Endodermal cell (in vitro differentiated cells): Measurements from ENCODE around the gene FBXL13. TPM values are rescaled to one million over a fixed set of nuclear protein-coding genes. Genes with fewer than 3 reads are reported as not detected.

Experiments
- DNase-seq: peaks from one replicate; pipeline ENCODE4 v3.0.0-alpha.2; 2017
- H3K27ac ChIP-seq: 2 replicates; pipeline ENCODE4 v1.5.1; 2013; ENCODE audit warnings: mild to moderate bottlenecking, low read depth, low read length, moderate library complexity
- H3K27me3 ChIP-seq: 2 replicates; pipeline ENCODE4 v1.6.1; 2013; ENCODE audit warnings: mild to moderate bottlenecking, low read length, moderate library complexity; ENCODE audit not compliant: insufficient read depth, control insufficient read depth, poor library complexity, severe bottlenecking
- H3K36me3 ChIP-seq: 2 replicates; pipeline ENCODE4 v1.7.0; 2013; ENCODE audit warnings: mild to moderate bottlenecking, low read length, moderate library complexity; ENCODE audit not compliant: control insufficient read depth, insufficient read depth
- H3K4me1 ChIP-seq: one replicate; pipeline ENCODE4 v1.7.0; 2013; ENCODE audit warnings: low read length; ENCODE audit not compliant: control insufficient read depth, insufficient read depth
- H3K4me3 ChIP-seq: 2 replicates; pipeline ENCODE4 v1.5.1; 2013; ENCODE audit warnings: mild to moderate bottlenecking, low read length, moderate library complexity
- H3K9ac ChIP-seq: 2 replicates; pipeline ENCODE4 v1.6.1; 2013; ENCODE audit warnings: mild to moderate bottlenecking, low read length, moderate library complexity; ENCODE audit not compliant: poor library complexity, severe bottlenecking; ENCODE audit errors: extremely low read depth
- H3K9me3 ChIP-seq: 2 replicates; pipeline ENCODE4 v1.6.1; 2013; ENCODE audit warnings: mild to moderate bottlenecking, low read length, moderate library complexity; ENCODE audit not compliant: control insufficient read depth
- H3K27ac Mint-ChIP-seq: 2 replicates; pipeline ENCODE4 v1.8.0; 2020; ENCODE audit warnings: mixed read lengths
- H3K27me3 Mint-ChIP-seq: 2 replicates; pipeline ENCODE4 v1.8.0; 2021; ENCODE audit warnings: mild to moderate bottlenecking, mixed read lengths; ENCODE audit not compliant: insufficient read depth
- H3K36me3 Mint-ChIP-seq: 2 replicates; pipeline ENCODE4 v1.8.0; 2020; ENCODE audit warnings: low read depth, mixed read lengths
- H3K4me1 Mint-ChIP-seq: 2 replicates; pipeline ENCODE4 v1.8.0; 2020; ENCODE audit warnings: mixed read lengths
- H3K4me3 Mint-ChIP-seq: 2 replicates; pipeline ENCODE4 v1.8.0; 2020; ENCODE audit warnings: mild to moderate bottlenecking, moderate library complexity, mixed read lengths
- H3K9me3 Mint-ChIP-seq: 2 replicates; pipeline ENCODE4 v1.8.0; 2020; ENCODE audit warnings: mild to moderate bottlenecking, mixed read lengths
- WGBS, 2 experiments: methylation state at CpG; one replicate each; pipeline versions ENCODE4 v1.1.5 to v1.1.7; 2013; ENCODE audit warnings: missing lambda C conversion rate in 2 of 2, mixed read lengths in 1 of 2; ENCODE audit not compliant: insufficient coverage in 1 of 2, insufficient read length in 1 of 2; 5-methylcytosine and 5-hydroxymethylcytosine counted together
- total RNA-seq, 2 donors: library from RNA; stranded (reverse); fragmentation: NEBNext Ultra II Directional in 1 of 2; extraction: Animal tissue kit (Norgen Biotek cat#: 25700) in 1 of 2; gene quantifications; 2 replicates in 1 of 2; 3 replicates in 1 of 2; pipeline ENCODE4 v1.2.1, GENCODE V29; 2021
- TF ChIP-seq, protein P1 (sequence below): fragments of 200-600 bp; sonication (generic); conservative IDR thresholded peaks from 2 replicates; pipeline ENCODE4 v1.5.0; 2021; ENCODE audit warnings: antibody characterized with exemption, mild to moderate bottlenecking

FBXL13 gene
- total RNA-seq, 2 donors from 2014 or later: 2.1 to 2.7 TPM

DNA sequence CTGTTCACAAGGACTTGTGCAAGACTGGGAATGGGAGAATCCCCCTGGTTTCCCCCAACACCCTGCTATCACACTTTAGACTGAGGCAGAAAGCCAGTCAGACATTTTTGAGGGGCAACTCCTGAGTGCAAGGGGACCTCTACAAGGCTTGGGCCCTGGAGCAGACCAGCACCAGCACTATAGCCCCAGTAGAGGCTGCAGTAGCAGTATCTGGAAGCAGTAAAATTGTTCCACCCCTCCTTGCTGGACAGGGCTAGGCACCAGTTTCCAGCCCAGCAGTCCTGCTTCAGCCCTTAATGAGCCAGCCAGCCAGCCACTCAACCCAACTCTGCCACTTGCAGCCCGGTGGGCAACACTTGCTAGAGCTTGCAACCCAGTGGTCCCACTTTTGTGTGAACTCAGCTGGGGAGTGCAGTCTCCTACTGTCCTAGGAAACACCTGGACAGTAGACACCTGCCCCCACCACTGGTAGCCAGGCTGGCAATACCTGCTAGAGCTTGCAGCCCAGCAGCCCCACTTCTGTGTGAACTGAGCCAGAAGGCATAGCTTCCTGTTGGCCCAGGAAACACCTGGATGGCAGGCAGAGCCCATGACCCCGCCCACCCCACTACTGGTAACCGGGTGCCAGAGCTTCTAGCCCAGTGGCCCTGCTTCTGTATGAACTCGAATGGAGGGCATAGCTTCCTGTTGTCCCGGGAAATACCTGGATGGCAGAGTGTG is 65.0 kb downstream of the FBXL13 start:
- no peak for DNase-seq
- H3K4me1 Mint-ChIP-seq: no peaks in the 10 kb centered on the region
- TF ChIP-seq, protein P1, sequence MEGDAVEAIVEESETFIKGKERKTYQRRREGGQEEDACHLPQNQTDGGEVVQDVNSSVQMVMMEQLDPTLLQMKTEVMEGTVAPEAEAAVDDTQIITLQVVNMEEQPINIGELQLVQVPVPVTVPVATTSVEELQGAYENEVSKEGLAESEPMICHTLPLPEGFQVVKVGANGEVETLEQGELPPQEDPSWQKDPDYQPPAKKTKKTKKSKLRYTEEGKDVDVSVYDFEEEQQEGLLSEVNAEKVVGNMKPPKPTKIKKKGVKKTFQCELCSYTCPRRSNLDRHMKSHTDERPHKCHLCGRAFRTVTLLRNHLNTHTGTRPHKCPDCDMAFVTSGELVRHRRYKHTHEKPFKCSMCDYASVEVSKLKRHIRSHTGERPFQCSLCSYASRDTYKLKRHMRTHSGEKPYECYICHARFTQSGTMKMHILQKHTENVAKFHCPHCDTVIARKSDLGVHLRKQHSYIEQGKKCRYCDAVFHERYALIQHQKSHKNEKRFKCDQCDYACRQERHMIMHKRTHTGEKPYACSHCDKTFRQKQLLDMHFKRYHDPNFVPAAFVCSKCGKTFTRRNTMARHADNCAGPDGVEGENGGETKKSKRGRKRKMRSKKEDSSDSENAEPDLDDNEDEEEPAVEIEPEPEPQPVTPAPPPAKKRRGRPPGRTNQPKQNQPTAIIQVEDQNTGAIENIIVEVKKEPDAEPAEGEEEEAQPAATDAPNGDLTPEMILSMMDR: no peak

DNA sequence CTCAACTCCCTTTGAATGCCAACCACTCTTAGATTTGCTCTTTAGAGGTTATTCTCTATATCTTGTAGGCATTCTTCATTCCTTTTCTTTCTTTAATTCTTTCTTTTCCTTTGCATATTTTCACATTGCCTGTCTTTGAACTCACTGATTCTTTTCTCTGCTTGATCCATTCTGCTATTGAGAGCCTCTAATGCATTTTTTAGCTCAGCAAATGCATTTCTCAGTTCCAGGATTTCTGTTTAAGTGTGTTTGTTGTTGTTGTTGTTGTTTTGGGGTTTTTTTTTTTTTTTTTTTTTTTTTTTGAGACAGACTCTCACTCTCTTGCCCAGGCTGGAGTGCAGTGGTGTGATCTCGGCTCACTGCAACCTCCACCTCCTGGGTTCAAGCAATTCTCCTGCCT is 71.6 kb downstream of the FBXL13 start:
- Histone ChIP-seq H3K4me3 (no peak overlapping the region), H3K9me3 (peaks cover 14% of the 10 kb centered on the region), H3K4me1 (no peaks in the 10 kb centered on the region), H3K9ac (no peak overlapping the region), H3K27ac (no peak overlapping the region), H3K36me3 (no peaks in the 10 kb centered on the region), H3K27me3 (no peaks in the 10 kb centered on the region)
- H3K9me3 Mint-ChIP-seq: peaks cover 8% of the 10 kb centered on the region
- no peak overlapping the region for H3K27ac Mint-ChIP-seq
- H3K36me3 Mint-ChIP-seq: peaks cover 8% of the 10 kb centered on the region
- H3K4me3 Mint-ChIP-seq: no peak overlapping the region
- WGBS, 2 experiments: 90% methylated on average over 1 of the region's 1 CpG; no CpG with 5 or more reads in 1 of the 2 experiments
- H3K27me3 Mint-ChIP-seq: no peaks in the 10 kb centered on the region
- DNase-seq: no peak
- TF ChIP-seq, protein P1: no peak
- no peaks in the 10 kb centered on the region for H3K4me1 Mint-ChIP-seq

More for the DNA sequence above, 65.0 kb downstream of the FBXL13 start:
- Histone ChIP-seq H3K4me1 (no peaks in the 10 kb centered on the region), H3K9ac (no peak overlapping the region), H3K27ac (no peak overlapping the region), H3K4me3 (no peak overlapping the region), H3K36me3 (no peaks in the 10 kb centered on the region), H3K27me3 (no peaks in the 10 kb centered on the region), H3K9me3 (no peaks in the 10 kb centered on the region)
- H3K27me3 Mint-ChIP-seq: no peaks in the 10 kb centered on the region
- peaks cover 15% of the 10 kb centered on the region for H3K36me3 Mint-ChIP-seq
- no peak overlapping the region for H3K27ac Mint-ChIP-seq
- peaks cover 12% of the 10 kb centered on the region for H3K9me3 Mint-ChIP-seq
- H3K4me3 Mint-ChIP-seq: no peak overlapping the region
- 85 to 94% methylated on average over 3 to 5 of the region's 5 CpGs for WGBS, 2 experiments

DNA sequence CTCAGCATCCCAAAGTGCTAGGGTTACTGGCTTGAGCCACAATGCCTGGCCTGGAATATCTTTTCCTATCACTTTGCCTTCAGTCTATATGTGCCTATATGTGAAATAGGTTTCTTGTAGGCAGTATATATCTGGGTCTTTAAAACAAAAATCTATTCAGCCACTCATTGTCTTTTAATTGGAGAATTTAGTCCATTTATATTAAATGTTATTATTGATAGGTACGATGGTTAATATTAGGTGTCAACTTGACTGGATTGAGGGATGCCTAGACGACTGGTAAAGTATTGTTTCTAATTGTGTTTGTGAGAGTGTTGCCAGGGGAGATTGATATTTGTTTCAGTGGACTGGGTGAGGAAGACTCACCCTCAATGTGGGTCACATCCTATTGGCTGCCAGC is 73.4 kb downstream of the FBXL13 start:
- no peaks in the 10 kb centered on the region for H3K4me1 ChIP-seq
- TF ChIP-seq, protein P1: no peak
- no peak overlapping the region for H3K4me3 ChIP-seq
- no peak overlapping the region for H3K27ac ChIP-seq
- Mint-ChIP-seq H3K36me3 (peaks cover 8% of the 10 kb centered on the region), H3K4me3 (no peak overlapping the region), H3K9me3 (peaks cover 8% of the 10 kb centered on the region), H3K4me1 (peaks cover 4% of the 10 kb centered on the region), H3K27ac (no peak overlapping the region), H3K27me3 (no peaks in the 10 kb centered on the region)
- no peak for DNase-seq
- WGBS, 2 experiments: 97 to 100% methylated on average over 2 of the region's 2 CpGs
- no peaks in the 10 kb centered on the region for H3K36me3 ChIP-seq
- H3K9ac ChIP-seq: no peak overlapping the region
- no peaks in the 10 kb centered on the region for H3K27me3 ChIP-seq
- H3K9me3 ChIP-seq: peaks cover 14% of the 10 kb centered on the region
